HepG2 (cell line): ENCODE results near the gene AP5B1. TPM values are rescaled to one million over a fixed set of nuclear protein-coding genes. Genes with fewer than 3 reads are reported as not detected.

Experiments used
- ATAC-seq: fragments of 200-7000 bp; cut with Tn5 transposase; 3 replicates; pipeline ENCODE4 v1.9.1; 2020; ENCODE audit warnings: mild to moderate bottlenecking, moderate library complexity
- BruUV-seq: library from RNA; stranded (reverse); fragments of 400-500 nt; replicated peaks from 2 replicates; lab custom pipeline; 2021; lab: Mats Ljungman, UMichigan
- CTCF ChIA-PET: fragments of 300-600 bp; formaldehyde crosslinking; extraction: SDS; loops from one replicate; lab custom pipeline; 2021; ENCODE audit warnings: low total read pairs, inconsistent platforms, low intra/inter-chr PET ratio; lab: Yijun Ruan, JAX
- POLR2A ChIA-PET: fragments of 350-600 bp; sonication (Branson Sonifier 250); formaldehyde crosslinking; loops from one replicate; lab custom pipeline; 2020; ENCODE audit warnings: antibody characterized with exemption, inconsistent platforms; lab: Yijun Ruan, JAX
- DNase-seq: peaks from one replicate; pipeline ENCODE4 v3.0.0-alpha.2; 2015; ENCODE audit warnings: low spot score
- FAIRE-seq: peaks from 3 replicates; lab custom pipeline; 2011; peaks lifted over from hg19 to GRCh38; lab: Jason Lieb, UNC
- H2AFZ ChIP-seq: one replicate; pipeline ENCODE4 v1.6.1; 2011; ENCODE audit warnings: low read length, inconsistent platforms
- H3K27ac ChIP-seq: fragments of 300-600 bp; 3 replicates; pipeline ENCODE4 v1.8.0; 2011; ENCODE audit warnings: mixed run types, mild to moderate bottlenecking, mixed read lengths, low read length, inconsistent platforms; ENCODE audit not compliant: insufficient read depth; ENCODE audit errors: extremely low read length
- H3K27me3 ChIP-seq, 2 experiments: fragments of 200-600 bp in 1 of 2; 2 replicates in 1 of 2; 3 replicates in 1 of 2; pipeline versions ENCODE4 v1.6.0 to v1.8.0; 2011; ENCODE audit warnings: low read length in 2 of 2, mild to moderate bottlenecking in 2 of 2, moderate library complexity in 2 of 2, inconsistent platforms in 1 of 2; ENCODE audit not compliant: insufficient read depth in 2 of 2, control insufficient read depth in 1 of 2
- H3K36me3 ChIP-seq, 2 experiments: fragments of 200-600 bp in 1 of 2; replicated peaks in 1 of 2; 2 replicates in 1 of 2; 3 replicates in 1 of 2; pipeline versions ENCODE4 v1.5.1 to v1.8.0; 2011; ENCODE audit warnings: low read length in 2 of 2, inconsistent platforms in 1 of 2; ENCODE audit not compliant: insufficient read depth in 2 of 2, control insufficient read depth in 1 of 2
- H3K4me1 ChIP-seq: 2 replicates; pipeline ENCODE4 v1.5.1; 2012; ENCODE audit warnings: low read length, inconsistent platforms; ENCODE audit not compliant: insufficient read depth
- H3K4me2 ChIP-seq: 2 replicates; pipeline ENCODE4 v1.6.0; 2011; ENCODE audit warnings: low read depth, low read length, inconsistent platforms
- H3K4me3 ChIP-seq, 3 experiments: fragments of 200-600 bp in 1 of 3; sonication (generic), shearing (Covaris generic) in 1 of 3; replicated peaks in 1 of 3; 2 replicates each; pipeline ENCODE4 v1.5.1; 2011 to 2016; ENCODE audit warnings: low read length in 3 of 3, inconsistent platforms in 2 of 3, low read depth in 2 of 3, mild to moderate bottlenecking in 2 of 3, control low read depth in 1 of 3, mixed read lengths in 1 of 3; ENCODE audit not compliant: insufficient read depth in 1 of 3
- H3K79me2 ChIP-seq: one replicate; pipeline ENCODE4 v1.6.1; 2011; ENCODE audit warnings: low read length, inconsistent platforms; ENCODE audit not compliant: insufficient read depth
- H3K9ac ChIP-seq: 2 replicates; pipeline ENCODE4 v1.6.0; 2011; ENCODE audit warnings: mild to moderate bottlenecking, low read depth, low read length, inconsistent platforms; ENCODE audit not compliant: insufficient read depth
- H3K9me3 ChIP-seq: 2 replicates; pipeline ENCODE4 v1.5.1; 2012; ENCODE audit warnings: mild to moderate bottlenecking, low read length
- H4K20me1 ChIP-seq: 2 replicates; pipeline ENCODE4 v1.6.0; 2011; ENCODE audit warnings: inconsistent platforms, mild to moderate bottlenecking, low read length, moderate library complexity; ENCODE audit not compliant: insufficient read depth
- ATM ChIP-seq: fragments of 450-650 bp; IDR thresholded peaks from 2 replicates; pipeline ENCODE4 v1.7.1; 2017; ENCODE audit warnings: mild to moderate bottlenecking, borderline replicate concordance
- BRD4 ChIP-seq: sonication (generic); formaldehyde crosslinking; IDR thresholded peaks from 2 replicates; pipeline ENCODE4 v1.4.0; 2020; ENCODE audit warnings: missing genetic modification reagents
- CEBPZ ChIP-seq: IDR thresholded peaks from 2 replicates; pipeline ENCODE4 v1.6.1; 2012; ENCODE audit warnings: low read length, improper control_type of control experiment
- CREB1 ChIP-seq, 2 experiments: fragments of 450-650 bp in 1 of 2; IDR thresholded peaks; 2 replicates each; pipeline ENCODE4 v1.6.1; 2016 to 2017; ENCODE audit warnings: control low read depth in 1 of 2, mild to moderate bottlenecking in 1 of 2, missing compliant biosample characterization in 1 of 2, missing genetic modification characterization in 1 of 2
- DMTF1 ChIP-seq: sonication (generic); formaldehyde crosslinking; IDR thresholded peaks from 2 replicates; pipeline ENCODE4 v1.4.0; 2020; ENCODE audit warnings: mild to moderate bottlenecking, missing genetic modification reagents
- HES4 ChIP-seq: sonication (generic); formaldehyde crosslinking; IDR thresholded peaks from 2 replicates; pipeline ENCODE4 v1.9.0; 2021; ENCODE audit warnings: mild to moderate bottlenecking, missing genetic modification reagents, borderline replicate concordance
- MXI1 ChIP-seq: IDR thresholded peaks from 3 replicates; pipeline ENCODE4 v1.6.1; 2012; ENCODE audit warnings: low read depth, low read length, inconsistent platforms, borderline replicate concordance
- SKIL ChIP-seq: sonication (generic); formaldehyde crosslinking; IDR thresholded peaks from 2 replicates; pipeline ENCODE4 v1.8.0; 2022; ENCODE audit warnings: missing genetic modification reagents, mild to moderate bottlenecking, moderate library complexity, borderline replicate concordance
- SYNCRIP ChIP-seq: fragments of 200-400 bp; formaldehyde crosslinking; IDR thresholded peaks from 2 replicates; pipeline ENCODE4 v1.6.1; 2018; ENCODE audit warnings: mild to moderate bottlenecking, low read depth, low read length; ENCODE audit not compliant: insufficient read depth
- TRAFD1 ChIP-seq: sonication (generic); formaldehyde crosslinking; IDR thresholded peaks from 2 replicates; pipeline ENCODE4 v1.5.1; 2020; ENCODE audit warnings: missing genetic modification reagents, mild to moderate bottlenecking, borderline replicate concordance
- ZBTB33 ChIP-seq: sonication (generic); formaldehyde crosslinking; IDR thresholded peaks from 2 replicates; pipeline ENCODE4 v1.4.0; 2020; ENCODE audit warnings: missing genetic modification reagents
- ZNF34 ChIP-seq: sonication (generic); formaldehyde crosslinking; IDR thresholded peaks from 2 replicates; pipeline ENCODE4 v1.4.0; 2020; ENCODE audit warnings: mild to moderate bottlenecking, missing genetic modification reagents, borderline replicate concordance
- WGBS: methylation state at CpG from one replicate; pipeline ENCODE4 v1.1.6; 2017; ENCODE audit warnings: low lambda C conversion rate; 5-methylcytosine and 5-hydroxymethylcytosine counted together
- in situ Hi-C: cut with HindIII; loops from 2 replicates; pipeline ENCODE4 v1.10.0; 2017; ENCODE audit warnings: low pct_unique_long_range_greater_than_20kb; ENCODE audit not compliant: extremely low pct_ligation_motif_present
- intact Hi-C: fragments of 100-400 bp; cut with micrococcal nuclease; formaldehyde crosslinking; loops from one replicate; pipeline ENCODE4 v1.10.0; 2022; ENCODE audit not compliant: unreplicated experiment
- polyA plus RNA-seq, 8 experiments: library from polyadenylated mRNA; depleted of rRNA in 3 of 8; stranded (reverse) in 7 of 8; unstranded in 1 of 8; fragments of >200 nt; fragmentation: Illumina TruSeq in 4 of 8; extraction: Trizol in 4 of 8; gene quantifications; 2 replicates each; pipeline versions ENCODE4 v1.2.1 to v1.2.3, GENCODE V29; 2011 to 2016; ENCODE audit warnings: low read depth in 4 of 8, missing spikeins in 1 of 8, mixed read lengths in 1 of 8; ENCODE audit not compliant: insufficient read depth in 1 of 8
- total RNA-seq, 5 experiments: library from RNA; depleted of rRNA; stranded (reverse); fragments of >200 nt; fragmentation: Illumina TruSeq; extraction: Trizol; gene quantifications; 2 replicates each; pipeline ENCODE4 v1.2.3, GENCODE V29; 2016; ENCODE audit warnings: low read depth in 1 of 5

AP5B1 gene
- total and polyA plus RNA-seq, 2 of the 13 experiments (the other 11 are each of a cell fraction or from before 2014, with no cell fraction given) = 1.7 to 4.4 TPM

- Histone ChIP-seq H2AFZ (no peak overlapping the region), H4K20me1 (no peaks in the 10 kb centered on the region), H3K9me3 (no peaks in the 10 kb centered on the region), H3K79me2 (no peaks in the 10 kb centered on the region), H3K4me1 (peaks cover 47% of the 10 kb centered on the region), H3K4me3 (no peak overlapping the region), H3K27ac (no peak overlapping the region), H3K4me2 (no peak overlapping the region), H3K36me3 (no peaks in the 10 kb centered on the region), H3K9ac (no peak overlapping the region), H3K27me3 (peaks cover 33 to 91% of the 10 kb centered on the region in 2 experiments)
- WGBS = 88% methylated on average over 8 of the region's 13 CpGs
- no peak for FAIRE-seq
- ChIA-PET CTCF (no interaction called here), POLR2A (no interaction called here)
- no peak for ATAC-seq
- no TSS peak for BruUV-seq
- in situ Hi-C loops (no loop called here), intact Hi-C loops (no loop called here)
- DNase-seq = no peak
- TF ChIP-seq TRAFD1 (no peak), HES4 (CRISPR knock-in tag) (no peak), CREB1 (IDR thresholded peaks at IDR 0.05) (no peak), CREB1 (CRISPR knock-in tag; IDR thresholded peaks at IDR 0.05) (no peak), DMTF1 (CRISPR knock-in tag) (no peak), CEBPZ (no peak), BRD4 (CRISPR knock-in tag) (no peak), MXI1 (no peak), SYNCRIP (no peak), ZNF34 (CRISPR knock-in tag) (no peak), SKIL (CRISPR knock-in tag) (no peak), ZBTB33 (CRISPR knock-in tag) (no peak), ATM (no peak)
Observed at GRCh38 chr11:65791719-65792213, 11.0 kb upstream of the AP5B1 start.
